B cell (primary cell): ENCODE results near the gene GLG1. TPM values are rescaled to one million over a fixed set of nuclear protein-coding genes. Genes with fewer than 3 reads are reported as not detected.

Experiments
- ATAC-seq: fragments of 200-7000 bp; cut with Tn5 transposase; one replicate; pipeline ENCODE4 v1.10.0; 2021; ENCODE audit warnings: low read depth, mild to moderate bottlenecking, moderate number of reproducible peaks, moderate library complexity
- CTCF ChIA-PET: fragments of 350-600 bp; sonication (Branson Sonifier 250); formaldehyde crosslinking; loops from one replicate; lab custom pipeline; 2021; ENCODE audit warnings: antibody characterized with exemption, inconsistent platforms; lab: Charles Lee
- POLR2A ChIA-PET: fragments of 350-600 bp; sonication (Branson Sonifier 250); formaldehyde crosslinking; loops from one replicate; lab custom pipeline; 2021; ENCODE audit warnings: antibody characterized with exemption; lab: Charles Lee
- DNase-seq: peaks from one replicate; pipeline ENCODE4 v3.0.0; 2013
- H2AFZ ChIP-seq: 2 replicates; pipeline ENCODE4 v1.6.1; 2012; ENCODE audit warnings: mild to moderate bottlenecking, low read depth, low read length; ENCODE audit not compliant: insufficient read depth, poor library complexity, severe bottlenecking
- H3K27ac ChIP-seq, 2 donors: 1 replicate in 1 of 2; 2 replicates in 1 of 2; pipeline ENCODE4 v1.5.1; 2012 to 2013; ENCODE audit warnings: low read length in 2 of 2, mild to moderate bottlenecking in 2 of 2, moderate library complexity in 1 of 2
- H3K27me3 ChIP-seq, 4 experiments: fragments of 200-600 bp in 1 of 4; sonication (generic) in 1 of 4; replicated peaks in 1 of 4; 1 replicate in 2 of 4; 2 replicates in 2 of 4; pipeline versions ENCODE4 v1.6.1 to v1.7.0; 2013 to 2016; ENCODE audit warnings: low read length in 3 of 4, mild to moderate bottlenecking in 2 of 4, mixed read lengths in 1 of 4, moderate library complexity in 1 of 4; ENCODE audit not compliant: insufficient read depth in 4 of 4, control insufficient read depth in 3 of 4; ENCODE audit errors: control extremely low read depth in 1 of 4
- H3K36me3 ChIP-seq, 2 experiments: replicated peaks in 1 of 2; 1 replicate in 1 of 2; 2 replicates in 1 of 2; pipeline versions ENCODE4 v1.6.1 to v1.7.1; 2013; ENCODE audit warnings: low read length in 1 of 2; ENCODE audit not compliant: insufficient read depth in 2 of 2, control insufficient read depth in 1 of 2; ENCODE audit errors: control extremely low read depth in 1 of 2, extremely low read depth in 1 of 2
- H3K4me1 ChIP-seq, 2 donors: fragments of 200-600 bp in 1 of 2; sonication (generic) in 1 of 2; 1 replicate in 1 of 2; 2 replicates in 1 of 2; pipeline versions ENCODE4 v1.5.1 to v1.6.1; 2013 to 2017; ENCODE audit warnings: low read length in 2 of 2; ENCODE audit not compliant: control insufficient read depth in 2 of 2, insufficient read depth in 2 of 2
- H3K4me2 ChIP-seq: replicated peaks from 2 replicates; pipeline ENCODE3; 2012; ENCODE audit warnings: mild to moderate bottlenecking, low read depth, low read length; ENCODE audit not compliant: poor library complexity, severe bottlenecking
- H3K4me3 ChIP-seq, 5 experiments: fragments of 200-600 bp in 1 of 5; sonication (generic) in 1 of 5; 1 replicate in 3 of 5; 2 replicates in 2 of 5; pipeline versions ENCODE4 v1.5.1 to v1.7.0; 2011 to 2016; ENCODE audit warnings: low read length in 4 of 5, mild to moderate bottlenecking in 4 of 5, low read depth in 2 of 5, control low read depth in 1 of 5, moderate library complexity in 1 of 5; ENCODE audit not compliant: insufficient read depth in 1 of 5; ENCODE audit errors: control extremely low read depth in 1 of 5, extremely low read depth in 1 of 5
- H3K79me2 ChIP-seq: fragments of 200-600 bp; sonication (generic); one replicate; pipeline ENCODE4 v1.6.0; 2016; ENCODE audit warnings: low read length; ENCODE audit not compliant: control insufficient read depth, insufficient read depth
- H3K9ac ChIP-seq: fragments of 200-600 bp; sonication (generic); 2 replicates; pipeline ENCODE4 v1.6.1; 2017; ENCODE audit warnings: mild to moderate bottlenecking, low read length, moderate library complexity
- H3K9me3 ChIP-seq, 3 donors: one replicate each; pipeline versions ENCODE4 v1.6.1 to v1.7.1; 2013; ENCODE audit warnings: low read length in 2 of 3; ENCODE audit not compliant: control insufficient read depth in 2 of 3, insufficient read depth in 1 of 3; ENCODE audit errors: control extremely low read depth in 1 of 3
- H4K20me1 ChIP-seq: 2 replicates; pipeline ENCODE4 v1.6.0; 2012; ENCODE audit warnings: mild to moderate bottlenecking, low read length; ENCODE audit not compliant: insufficient read depth, control insufficient read depth, poor library complexity, severe bottlenecking
- H3K27ac Mint-ChIP-seq: one replicate; pipeline ENCODE4 v1.8.0; 2021; ENCODE audit warnings: mixed read lengths
- H3K27me3 Mint-ChIP-seq: one replicate; pipeline ENCODE4 v1.8.0; 2021; ENCODE audit warnings: mixed read lengths
- H3K4me1 Mint-ChIP-seq: one replicate; pipeline ENCODE4 v1.8.0; 2021; ENCODE audit warnings: mixed read lengths
- H3K4me3 Mint-ChIP-seq: one replicate; pipeline ENCODE4 v1.8.0; 2021; ENCODE audit warnings: mixed read lengths
- H3K9me3 Mint-ChIP-seq: one replicate; pipeline ENCODE4 v1.8.0; 2022; ENCODE audit warnings: mixed read lengths; ENCODE audit not compliant: insufficient read depth
- CTCF ChIP-seq: fragments of 200-600 bp; IDR thresholded peaks from one replicate; pipeline ENCODE4 v1.8.0; 2022; ENCODE audit warnings: antibody characterized with exemption, mild to moderate bottlenecking
- EZH2 ChIP-seq: IDR thresholded peaks from 2 replicates; pipeline ENCODE4 v1.6.1; 2012; ENCODE audit warnings: borderline replicate concordance, low read depth, mild to moderate bottlenecking, moderate library complexity, low read length; ENCODE audit not compliant: insufficient read depth, poor library complexity, severe bottlenecking
- WGBS: methylation state at CpG from one replicate; pipeline ENCODE4 v1.1.5; 2013; ENCODE audit warnings: missing lambda C conversion rate; ENCODE audit not compliant: insufficient coverage; 5-methylcytosine and 5-hydroxymethylcytosine counted together
- intact Hi-C: fragments of 100-400 bp; cut with micrococcal nuclease; formaldehyde crosslinking; loops from one replicate; pipeline ENCODE4 v1.10.0; 2022
- polyA plus RNA-seq: library from polyadenylated mRNA; depleted of rRNA; stranded (reverse); fragments of >200 nt; gene quantifications from 2 replicates; pipeline ENCODE4 v1.2.3, GENCODE V29; 2012
- total RNA-seq, 2 donors: library from RNA; stranded (reverse); fragments of 120-200 nt in 1 of 2; gene quantifications; 1 replicate in 1 of 2; 2 replicates in 1 of 2; pipeline versions ENCODE4 v1.2.3 to v1.2.4, GENCODE V29; 2013 to 2022

The GLG1 gene
- total and polyA plus RNA-seq, 2 donors (not counting 1 experiment from before 2014, with no cell fraction given), result 28.3 to 114 TPM

- Mint-ChIP-seq H3K27ac (peak overlapping the region; percentile 75), H3K27me3 (no peaks in the 10 kb centered on the region), H3K4me3 (no peak overlapping the region), H3K4me1 (no peaks in the 10 kb centered on the region), H3K9me3 (no peaks in the 10 kb centered on the region)
- H3K4me3 ChIP-seq, result no peak overlapping the region
- no peaks in the 10 kb centered on the region for H3K27me3 ChIP-seq
- H2AFZ ChIP-seq, result no peak overlapping the region
- no peak overlapping the region for H3K27ac ChIP-seq
- ATAC-seq, result no peak
- H3K9ac ChIP-seq, result no peak overlapping the region
- H3K4me1 ChIP-seq, result no peaks in the 10 kb centered on the region
- peaks cover 8% of the 10 kb centered on the region for H3K79me2 ChIP-seq
- POLR2A ChIA-PET, result no interaction called here
- H4K20me1 ChIP-seq, result peaks cover 4% of the 10 kb centered on the region
- H3K9me3 ChIP-seq, result no peaks in the 10 kb centered on the region
- TF ChIP-seq EZH2 (no peak), CTCF (no peak)
- intact Hi-C loops, result loop anchor here (10.0 kb wide), 1 partner anchor 123 kb away; no protein-coding TSS in a partner anchor
- no peak overlapping the region for H3K4me2 ChIP-seq
- 92% methylated on average over 5 of the region's 6 CpGs for WGBS
- no peak for DNase-seq
- CTCF ChIA-PET, result interaction anchor here (1.8 kb wide), 1 partner anchor 23 kb away, joined by 4 read pairs; no protein-coding TSS in a partner anchor
- H3K36me3 ChIP-seq, result peaks cover 15 to 92% of the 10 kb centered on the region in 2 experiments
These were observed 20.7 kb upstream of the GLG1 start for GRCh38 chr16:74627506-74628220.

GRCh38 chr16:74626741-74627416, 20.0 kb upstream of the GLG1 start:
- H3K27me3 Mint-ChIP-seq, result no peaks in the 10 kb centered on the region
- no peaks in the 10 kb centered on the region for H3K4me1 ChIP-seq
- H3K4me2 ChIP-seq, result no peak overlapping the region
- ATAC-seq (no peak), DNase-seq (no peak)
- peaks cover 5% of the 10 kb centered on the region for H4K20me1 ChIP-seq
- intact Hi-C loops, result loop anchor here (10.0 kb wide), 1 partner anchor 122 kb away; no protein-coding TSS in a partner anchor
- H3K27ac ChIP-seq, result no peak overlapping the region
- no peak overlapping the region for H3K9ac ChIP-seq
- peak overlapping the region; percentile 6 for H3K27ac Mint-ChIP-seq
- no peaks in the 10 kb centered on the region for H3K4me1 Mint-ChIP-seq
- H3K4me3 Mint-ChIP-seq, result no peak overlapping the region
- peaks cover 10 to 91% of the 10 kb centered on the region in 2 experiments for H3K36me3 ChIP-seq
- H2AFZ ChIP-seq, result no peak overlapping the region
- TF ChIP-seq EZH2 (no peak), CTCF (no peak)
- H3K27me3 ChIP-seq, result no peaks in the 10 kb centered on the region
- no CpG with 5 or more reads among the region's 1 CpG for WGBS
- ChIA-PET POLR2A (no interaction called here), CTCF (interaction anchor here (1.8 kb wide), 1 partner anchor 24 kb away, joined by 4 read pairs; no protein-coding TSS in a partner anchor)
- H3K4me3 ChIP-seq, result no peak overlapping the region
- no peaks in the 10 kb centered on the region for H3K9me3 Mint-ChIP-seq
- H3K9me3 ChIP-seq, result no peaks in the 10 kb centered on the region
- peaks cover 4% of the 10 kb centered on the region for H3K79me2 ChIP-seq
